Testis (tissue), 2 donors: ENCODE measurements around the gene MEI4.
"Not testable (repeated sequence)": the region's sequence is repeated elsewhere in the genome, so short reads cannot be mapped to it uniquely, and the experiment has no call there.

Experiments
- POLR2A ChIP-seq: fragments of 450-650 bp; IDR thresholded peaks from one replicate; pipeline ENCODE4 v1.6.1; 2017; ENCODE audit warnings: antibody characterized with exemption, mild to moderate bottlenecking, moderate library complexity
- TF ChIP-seq, protein P1 (sequence below), 3 experiments: fragments of 450-650 bp in 2 of 3; fragments of 200-600 bp in 1 of 3; sonication (generic) in 1 of 3; IDR thresholded peaks; one replicate each; pipeline ENCODE4 v1.5.1; 2016 to 2019; ENCODE audit warnings: antibody characterized with exemption in 3 of 3, mild to moderate bottlenecking in 2 of 3, moderate library complexity in 1 of 3

DNA sequence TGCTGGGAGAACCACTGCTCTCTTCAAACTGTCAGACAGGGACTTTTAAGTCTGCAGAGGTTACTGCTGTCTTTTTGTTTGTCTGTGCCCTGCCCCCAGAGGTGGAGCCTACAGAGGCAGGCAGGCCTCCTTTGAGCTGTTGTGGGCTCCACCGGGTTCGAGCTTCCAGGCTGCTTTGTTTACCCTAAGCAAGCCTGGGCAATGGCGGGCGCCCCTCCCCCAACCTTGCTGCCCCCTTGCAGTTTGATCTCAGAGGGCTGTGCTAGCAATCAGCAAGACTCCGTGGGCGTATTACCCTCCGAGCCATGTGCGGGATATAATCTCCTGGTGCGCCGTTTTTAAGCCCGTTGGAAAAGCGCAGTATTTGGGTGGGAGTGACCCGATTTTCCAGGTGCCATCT lies 83.2 kb downstream of the MEI4 start:
- TF ChIP-seq POLR2A, result not testable (repeated sequence)
- TF ChIP-seq, protein P1, sequence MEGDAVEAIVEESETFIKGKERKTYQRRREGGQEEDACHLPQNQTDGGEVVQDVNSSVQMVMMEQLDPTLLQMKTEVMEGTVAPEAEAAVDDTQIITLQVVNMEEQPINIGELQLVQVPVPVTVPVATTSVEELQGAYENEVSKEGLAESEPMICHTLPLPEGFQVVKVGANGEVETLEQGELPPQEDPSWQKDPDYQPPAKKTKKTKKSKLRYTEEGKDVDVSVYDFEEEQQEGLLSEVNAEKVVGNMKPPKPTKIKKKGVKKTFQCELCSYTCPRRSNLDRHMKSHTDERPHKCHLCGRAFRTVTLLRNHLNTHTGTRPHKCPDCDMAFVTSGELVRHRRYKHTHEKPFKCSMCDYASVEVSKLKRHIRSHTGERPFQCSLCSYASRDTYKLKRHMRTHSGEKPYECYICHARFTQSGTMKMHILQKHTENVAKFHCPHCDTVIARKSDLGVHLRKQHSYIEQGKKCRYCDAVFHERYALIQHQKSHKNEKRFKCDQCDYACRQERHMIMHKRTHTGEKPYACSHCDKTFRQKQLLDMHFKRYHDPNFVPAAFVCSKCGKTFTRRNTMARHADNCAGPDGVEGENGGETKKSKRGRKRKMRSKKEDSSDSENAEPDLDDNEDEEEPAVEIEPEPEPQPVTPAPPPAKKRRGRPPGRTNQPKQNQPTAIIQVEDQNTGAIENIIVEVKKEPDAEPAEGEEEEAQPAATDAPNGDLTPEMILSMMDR (IDR thresholded peaks at IDR 0.05), result not testable (repeated sequence)
